Right lobe of liver (tissue), 4 donors: ENCODE data around the gene CTSW.

ENCODE experiments used
- POLR2A ChIP-seq: fragments of 450-650 bp; IDR thresholded peaks from one replicate; pipeline ENCODE4 v1.6.1; 2017; ENCODE audit warnings: antibody characterized with exemption, mild to moderate bottlenecking
- TF ChIP-seq, protein P1 (sequence below), 4 donors: fragments of 200-600 bp in 3 of 4; fragments of 450-650 bp in 1 of 4; IDR thresholded peaks; one replicate each; pipeline versions ENCODE4 v1.5.1 to v1.8.0; 2016 to 2022; ENCODE audit warnings: antibody characterized with exemption in 4 of 4, mild to moderate bottlenecking in 2 of 4
- donor health status: DM: no; HTN: no; CAD: no.
- donor health status: DM: no; HTN: no; CAD: no.
- donor health status: DM: no; HTN: yes; CAD: no.

- TF ChIP-seq, protein P1, sequence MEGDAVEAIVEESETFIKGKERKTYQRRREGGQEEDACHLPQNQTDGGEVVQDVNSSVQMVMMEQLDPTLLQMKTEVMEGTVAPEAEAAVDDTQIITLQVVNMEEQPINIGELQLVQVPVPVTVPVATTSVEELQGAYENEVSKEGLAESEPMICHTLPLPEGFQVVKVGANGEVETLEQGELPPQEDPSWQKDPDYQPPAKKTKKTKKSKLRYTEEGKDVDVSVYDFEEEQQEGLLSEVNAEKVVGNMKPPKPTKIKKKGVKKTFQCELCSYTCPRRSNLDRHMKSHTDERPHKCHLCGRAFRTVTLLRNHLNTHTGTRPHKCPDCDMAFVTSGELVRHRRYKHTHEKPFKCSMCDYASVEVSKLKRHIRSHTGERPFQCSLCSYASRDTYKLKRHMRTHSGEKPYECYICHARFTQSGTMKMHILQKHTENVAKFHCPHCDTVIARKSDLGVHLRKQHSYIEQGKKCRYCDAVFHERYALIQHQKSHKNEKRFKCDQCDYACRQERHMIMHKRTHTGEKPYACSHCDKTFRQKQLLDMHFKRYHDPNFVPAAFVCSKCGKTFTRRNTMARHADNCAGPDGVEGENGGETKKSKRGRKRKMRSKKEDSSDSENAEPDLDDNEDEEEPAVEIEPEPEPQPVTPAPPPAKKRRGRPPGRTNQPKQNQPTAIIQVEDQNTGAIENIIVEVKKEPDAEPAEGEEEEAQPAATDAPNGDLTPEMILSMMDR (IDR thresholded peaks at IDR 0.05): no peak
- no peak for TF ChIP-seq POLR2A
Measured at GRCh38 chr11:65885231-65885630, 5.6 kb downstream of the CTSW start.
